H9 (cell line): Measurements from ENCODE around the gene OCSTAMP. TPM values are rescaled to one million over a fixed set of nuclear protein-coding genes. Genes with fewer than 3 reads are reported as not detected.

Source experiments
- DNase-seq: peaks from one replicate; pipeline ENCODE4 v3.0.0-alpha.2; 2017
- H2AFZ ChIP-seq: one replicate; pipeline ENCODE4 v1.6.1; 2013; ENCODE audit warnings: mild to moderate bottlenecking, low read length, control low read depth, moderate library complexity
- H2AK5ac ChIP-seq: 2 replicates; pipeline ENCODE4 v1.6.1; 2013; ENCODE audit warnings: low read length, control low read depth, mixed read lengths; ENCODE audit not compliant: insufficient read length
- H2BK120ac ChIP-seq: one replicate; pipeline ENCODE4 v1.6.1; 2013; ENCODE audit warnings: low read depth, mild to moderate bottlenecking, low read length, control low read depth, inconsistent platforms; ENCODE audit not compliant: poor library complexity, severe bottlenecking
- H2BK12ac ChIP-seq: 2 replicates; pipeline ENCODE4 v1.6.1; 2013; ENCODE audit warnings: low read length, control low read depth, mixed read lengths, low read depth; ENCODE audit not compliant: insufficient read length
- H2BK15ac ChIP-seq: 2 replicates; pipeline ENCODE4 v1.6.1; 2013; ENCODE audit warnings: low read depth, low read length, control low read depth
- H2BK20ac ChIP-seq: one replicate; pipeline ENCODE4 v1.6.1; 2013; ENCODE audit warnings: low read depth, mild to moderate bottlenecking, low read length, control low read depth, inconsistent platforms; ENCODE audit not compliant: poor library complexity, severe bottlenecking
- H2BK5ac ChIP-seq: 2 replicates; pipeline ENCODE4 v1.6.1; 2013; ENCODE audit warnings: low read length, control low read depth, mixed read lengths; ENCODE audit not compliant: insufficient read length
- H3K14ac ChIP-seq: 2 replicates; pipeline ENCODE4 v1.6.1; 2013; ENCODE audit warnings: low read length, control low read depth; ENCODE audit not compliant: insufficient read depth
- H3K18ac ChIP-seq: 2 replicates; pipeline ENCODE4 v1.6.1; 2013; ENCODE audit warnings: low read depth, mild to moderate bottlenecking, mixed read lengths, low read length, control low read depth; ENCODE audit not compliant: insufficient read length
- H3K23ac ChIP-seq: 2 replicates; pipeline ENCODE4 v1.6.1; 2013; ENCODE audit warnings: low read length, control low read depth, mixed read lengths, low read depth; ENCODE audit not compliant: insufficient read length
- H3K23me2 ChIP-seq: 2 replicates; pipeline ENCODE4 v1.6.1; 2013; ENCODE audit warnings: low read depth, mild to moderate bottlenecking, mixed read lengths, low read length, control low read depth; ENCODE audit not compliant: insufficient read length, poor library complexity, severe bottlenecking
- H3K27ac ChIP-seq: 2 replicates; pipeline ENCODE4 v1.5.1; 2013; ENCODE audit warnings: low read length, control low read depth, mixed read lengths, low read depth; ENCODE audit not compliant: insufficient read length
- H3K27me3 ChIP-seq: 2 replicates; pipeline ENCODE4 v1.6.1; 2013; ENCODE audit warnings: low read length, control low read depth, inconsistent platforms; ENCODE audit not compliant: insufficient read depth
- H3K4ac ChIP-seq: 2 replicates; pipeline ENCODE4 v1.6.1; 2013; ENCODE audit warnings: low read depth, mild to moderate bottlenecking, control low read depth, inconsistent platforms, low read length, moderate library complexity
- H3K4me1 ChIP-seq: 2 replicates; pipeline ENCODE4 v1.6.1; 2013; ENCODE audit warnings: low read length, control low read depth, inconsistent platforms; ENCODE audit not compliant: insufficient read depth
- H3K4me2 ChIP-seq: 2 replicates; pipeline ENCODE4 v1.6.1; 2013; ENCODE audit warnings: low read length, control low read depth, mixed read lengths; ENCODE audit not compliant: insufficient read length, insufficient read depth
- H3K56ac ChIP-seq: 2 replicates; pipeline ENCODE4 v1.6.1; 2013; ENCODE audit warnings: low read depth, mild to moderate bottlenecking, mixed read lengths, low read length, control low read depth; ENCODE audit not compliant: insufficient read length
- H3K79me1 ChIP-seq: 2 replicates; pipeline ENCODE4 v1.6.1; 2013; ENCODE audit warnings: low read depth, mild to moderate bottlenecking, moderate library complexity, low read length, control low read depth, inconsistent platforms; ENCODE audit not compliant: insufficient read depth, poor library complexity, severe bottlenecking
- H3K79me2 ChIP-seq: 2 replicates; pipeline ENCODE4 v1.6.1; 2013; ENCODE audit warnings: low read length, control low read depth, inconsistent platforms; ENCODE audit not compliant: insufficient read depth
- H3K9ac ChIP-seq: 2 replicates; pipeline ENCODE4 v1.6.1; 2013; ENCODE audit warnings: low read length, control low read depth, mixed read lengths; ENCODE audit not compliant: insufficient read length; ENCODE audit errors: extremely low read depth
- H3K9me3 ChIP-seq: one replicate; pipeline ENCODE4 v1.6.1; 2013; ENCODE audit warnings: low read depth, low read length, inconsistent platforms; ENCODE audit not compliant: control insufficient read depth
- H3T11ph ChIP-seq: one replicate; pipeline ENCODE4 v1.6.1; 2013; ENCODE audit warnings: mild to moderate bottlenecking, low read length, control low read depth, inconsistent platforms
- H4K20me1 ChIP-seq: one replicate; pipeline ENCODE4 v1.6.1; 2013; ENCODE audit not compliant: control insufficient read depth, insufficient read length, insufficient read depth
- H4K5ac ChIP-seq: 2 replicates; pipeline ENCODE4 v1.6.1; 2013; ENCODE audit warnings: low read depth, mild to moderate bottlenecking, mixed read lengths, low read length, control low read depth; ENCODE audit not compliant: insufficient read length
- H4K8ac ChIP-seq: replicated peaks from 2 replicates; pipeline ENCODE4 v1.6.1; 2013; ENCODE audit warnings: low read length, control low read depth, mixed read lengths, low read depth; ENCODE audit not compliant: insufficient read length
- H4K91ac ChIP-seq: 2 replicates; pipeline ENCODE4 v1.6.1; 2013; ENCODE audit warnings: low read depth, mild to moderate bottlenecking, moderate library complexity, mixed read lengths, low read length, control low read depth; ENCODE audit not compliant: insufficient read length
- H3K27ac Mint-ChIP-seq, 3 experiments: 2 replicates in 2 of 3; 3 replicates in 1 of 3; pipeline ENCODE4 v1.8.0; 2020 to 2021; ENCODE audit warnings: mixed read lengths in 3 of 3, mild to moderate bottlenecking in 1 of 3, moderate library complexity in 1 of 3
- H3K27me3 Mint-ChIP-seq: 2 replicates; pipeline ENCODE4 v1.8.0; 2021; ENCODE audit warnings: low read depth, mild to moderate bottlenecking, moderate library complexity, mixed read lengths
- H3K36me3 Mint-ChIP-seq, 3 experiments: 2 replicates in 2 of 3; 3 replicates in 1 of 3; pipeline ENCODE4 v1.8.0; 2020 to 2021; ENCODE audit warnings: low read depth in 3 of 3, mixed read lengths in 3 of 3; ENCODE audit not compliant: insufficient read depth in 1 of 3
- H3K4me1 Mint-ChIP-seq, 2 experiments: 2 replicates each; pipeline ENCODE4 v1.8.0; 2020; ENCODE audit warnings: mixed read lengths in 2 of 2
- H3K4me3 Mint-ChIP-seq, 2 experiments: 2 replicates in 1 of 2; 3 replicates in 1 of 2; pipeline ENCODE4 v1.8.0; 2020 to 2021; ENCODE audit warnings: mild to moderate bottlenecking in 2 of 2, mixed read lengths in 2 of 2, moderate library complexity in 1 of 2
- H3K9me3 Mint-ChIP-seq, 2 experiments: 2 replicates in 1 of 2; 3 replicates in 1 of 2; pipeline ENCODE4 v1.8.0; 2020; ENCODE audit warnings: mild to moderate bottlenecking in 2 of 2, mixed read lengths in 2 of 2, moderate library complexity in 1 of 2
- CTCF ChIP-seq: fragments of 200-600 bp; sonication (generic); conservative IDR thresholded peaks from 3 replicates; pipeline ENCODE4 v1.8.0; 2021; ENCODE audit warnings: antibody characterized with exemption, mild to moderate bottlenecking
- WGBS: extraction: QIAGEN DNeasy Blood & Tissue Kit; methylation state at CpG from one replicate; pipeline ENCODE4 v1.1.7; 2013; ENCODE audit warnings: missing lambda C conversion rate, low lambda C conversion rate, mixed read lengths; ENCODE audit not compliant: insufficient read length; ENCODE audit errors: extremely low coverage; 5-methylcytosine and 5-hydroxymethylcytosine counted together
- total RNA-seq: library from RNA; stranded (reverse); gene quantifications from 2 replicates; pipeline ENCODE4 v1.2.1, GENCODE V29; 2021

Gene OCSTAMP
- total RNA-seq, 1 experiment from 2014 or later, result not detected

GRCh38 chr20:46584508-46584907 is 34.1 kb upstream of the OCSTAMP start:
- Histone ChIP-seq H4K8ac (no peak overlapping the region), H3K23me2 (no peaks in the 10 kb centered on the region), H3K9me3 (no peaks in the 10 kb centered on the region), H3K56ac (no peak overlapping the region), H2BK20ac (no peak overlapping the region), H3K4me2 (no peak overlapping the region), H3T11ph (no peak overlapping the region), H4K91ac (no peak overlapping the region), H4K20me1 (no peaks in the 10 kb centered on the region), H2BK12ac (no peak overlapping the region), H3K79me2 (no peaks in the 10 kb centered on the region), H2AFZ (no peak overlapping the region), H3K4ac (no peak overlapping the region), H4K5ac (no peak overlapping the region), H3K9ac (no peak overlapping the region), H3K27ac (no peak overlapping the region), H3K14ac (no peak overlapping the region), H3K4me1 (peaks cover 6% of the 10 kb centered on the region), H2BK5ac (no peak overlapping the region), H2BK120ac (no peak overlapping the region), H3K79me1 (no peaks in the 10 kb centered on the region), H2AK5ac (no peak overlapping the region), H3K18ac (no peak overlapping the region), H2BK15ac (no peak overlapping the region), H3K23ac (no peak overlapping the region), H3K27me3 (no peaks in the 10 kb centered on the region)
- no CpG with 5 or more reads among the region's 2 CpGs for WGBS
- Mint-ChIP-seq H3K9me3 (peaks cover 13 to 14% of the 10 kb centered on the region in 2 experiments), H3K27me3 (no peaks in the 10 kb centered on the region), H3K4me3 (no peak overlapping the region), H3K36me3 (peaks cover 12 to 28% (median 16%) of the 10 kb centered on the region in 3 experiments), H3K4me1 (peaks cover 37 to 48% of the 10 kb centered on the region in 2 experiments), H3K27ac (peak overlapping the region in 1 of 3 experiments; percentile 46; a peak in 2 of 7 replicates)
- no peak for DNase-seq
- no peak for TF ChIP-seq CTCF
